SK-N-SH treated with all-trans-retinoic acid at 6 μM for 48 hours (cell line): ENCODE measurements around the gene MYO5B.

Source experiments
- BACH2 ChIP-seq: fragments of 250-450 bp; sonication (Bioruptor Pico); IDR thresholded peaks from 2 replicates; pipeline ENCODE4 v1.9.0; 2021; ENCODE audit warnings: mild to moderate bottlenecking, borderline replicate concordance
- CREB5 ChIP-seq: fragments of 250-450 bp; sonication (Bioruptor Pico); IDR thresholded peaks from 2 replicates; pipeline ENCODE4 v1.5.1; 2020; ENCODE audit warnings: low read depth, mild to moderate bottlenecking, moderate library complexity
- OSR1 ChIP-seq: fragments of 250-450 bp; sonication (Bioruptor Pico); IDR thresholded peaks from 2 replicates; pipeline ENCODE4 v1.8.0; 2022; ENCODE audit warnings: moderate library complexity, mild to moderate bottlenecking, inconsistent platforms
- ZFP30 ChIP-seq: fragments of 450-650 bp; formaldehyde crosslinking; IDR thresholded peaks from 2 replicates; pipeline ENCODE4 v1.5.0; 2022; ENCODE audit warnings: mild to moderate bottlenecking, moderate library complexity
- TF ChIP-seq, protein P1 (sequence below): fragments of 250-450 bp; sonication (Bioruptor Pico); IDR thresholded peaks from 2 replicates; pipeline ENCODE4 v1.8.0; 2020; ENCODE audit warnings: mild to moderate bottlenecking, moderate library complexity, borderline replicate concordance

DNA sequence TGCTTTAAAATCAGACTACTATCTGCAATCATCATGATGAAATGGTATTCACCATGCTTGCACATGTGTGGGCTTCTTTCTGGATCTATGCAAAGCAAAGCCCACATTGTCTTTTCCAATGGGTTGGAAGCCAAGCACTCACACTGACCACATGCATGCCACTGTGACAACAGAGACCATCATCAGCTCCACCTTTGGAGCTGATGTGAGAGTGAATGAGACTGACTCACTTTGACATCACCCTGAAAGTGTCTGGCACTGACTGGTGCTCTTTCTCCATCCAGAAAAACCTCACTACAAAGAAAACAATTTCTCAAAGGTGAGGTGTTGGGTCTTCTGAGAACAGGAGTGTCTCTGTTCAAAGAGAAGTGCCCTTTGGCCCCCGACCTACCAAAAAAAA lies 4.7 kb downstream of the MYO5B start:
- TF ChIP-seq, protein P1, sequence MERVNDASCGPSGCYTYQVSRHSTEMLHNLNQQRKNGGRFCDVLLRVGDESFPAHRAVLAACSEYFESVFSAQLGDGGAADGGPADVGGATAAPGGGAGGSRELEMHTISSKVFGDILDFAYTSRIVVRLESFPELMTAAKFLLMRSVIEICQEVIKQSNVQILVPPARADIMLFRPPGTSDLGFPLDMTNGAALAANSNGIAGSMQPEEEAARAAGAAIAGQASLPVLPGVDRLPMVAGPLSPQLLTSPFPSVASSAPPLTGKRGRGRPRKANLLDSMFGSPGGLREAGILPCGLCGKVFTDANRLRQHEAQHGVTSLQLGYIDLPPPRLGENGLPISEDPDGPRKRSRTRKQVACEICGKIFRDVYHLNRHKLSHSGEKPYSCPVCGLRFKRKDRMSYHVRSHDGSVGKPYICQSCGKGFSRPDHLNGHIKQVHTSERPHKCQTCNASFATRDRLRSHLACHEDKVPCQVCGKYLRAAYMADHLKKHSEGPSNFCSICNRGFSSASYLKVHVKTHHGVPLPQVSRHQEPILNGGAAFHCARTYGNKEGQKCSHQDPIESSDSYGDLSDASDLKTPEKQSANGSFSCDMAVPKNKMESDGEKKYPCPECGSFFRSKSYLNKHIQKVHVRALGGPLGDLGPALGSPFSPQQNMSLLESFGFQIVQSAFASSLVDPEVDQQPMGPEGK (CRISPR knock-in tag) = no peak
- TF ChIP-seq ZFP30 (CRISPR knock-in tag) (no peak), CREB5 (CRISPR knock-in tag) (no peak), BACH2 (no peak), OSR1 (CRISPR knock-in tag) (no peak)
